Right lobe of liver (tissue), 4 donors: ENCODE results near the gene ATAD3A.

Experiments used
- POLR2A ChIP-seq: fragments of 450-650 bp; IDR thresholded peaks from one replicate; pipeline ENCODE4 v1.6.1; 2017; ENCODE audit warnings: antibody characterized with exemption, mild to moderate bottlenecking
- TF ChIP-seq, protein P1 (sequence below), 4 donors: fragments of 200-600 bp in 3 of 4; fragments of 450-650 bp in 1 of 4; IDR thresholded peaks; one replicate each; pipeline versions ENCODE4 v1.5.1 to v1.8.0; 2016 to 2022; ENCODE audit warnings: antibody characterized with exemption in 4 of 4, mild to moderate bottlenecking in 2 of 4
- donor health status: DM: no; HTN: no; CAD: no.
- donor health status: DM: no; HTN: no; CAD: no.
- donor health status: DM: no; HTN: yes; CAD: no.

DNA sequence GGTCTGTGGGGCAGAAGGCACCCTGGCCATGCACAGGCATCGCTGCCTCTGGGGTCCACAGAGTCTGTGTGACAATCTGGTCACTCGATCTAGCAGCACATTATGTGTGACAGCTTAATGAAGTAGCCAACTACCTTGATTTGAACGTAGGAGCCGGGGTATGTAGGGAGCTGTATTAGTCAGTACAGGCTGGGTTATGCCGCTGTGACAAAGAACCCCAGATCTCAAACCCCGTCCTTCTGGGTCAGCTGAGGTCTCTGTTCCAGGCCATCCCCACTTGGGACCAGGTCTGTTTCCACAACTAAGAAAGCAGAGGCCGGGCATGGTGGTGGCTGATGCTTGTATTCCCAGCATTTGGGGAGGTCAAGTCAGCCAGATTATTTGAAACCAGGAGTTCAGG, 48.6 kb upstream of the ATAD3A start:
- TF ChIP-seq, protein P1, sequence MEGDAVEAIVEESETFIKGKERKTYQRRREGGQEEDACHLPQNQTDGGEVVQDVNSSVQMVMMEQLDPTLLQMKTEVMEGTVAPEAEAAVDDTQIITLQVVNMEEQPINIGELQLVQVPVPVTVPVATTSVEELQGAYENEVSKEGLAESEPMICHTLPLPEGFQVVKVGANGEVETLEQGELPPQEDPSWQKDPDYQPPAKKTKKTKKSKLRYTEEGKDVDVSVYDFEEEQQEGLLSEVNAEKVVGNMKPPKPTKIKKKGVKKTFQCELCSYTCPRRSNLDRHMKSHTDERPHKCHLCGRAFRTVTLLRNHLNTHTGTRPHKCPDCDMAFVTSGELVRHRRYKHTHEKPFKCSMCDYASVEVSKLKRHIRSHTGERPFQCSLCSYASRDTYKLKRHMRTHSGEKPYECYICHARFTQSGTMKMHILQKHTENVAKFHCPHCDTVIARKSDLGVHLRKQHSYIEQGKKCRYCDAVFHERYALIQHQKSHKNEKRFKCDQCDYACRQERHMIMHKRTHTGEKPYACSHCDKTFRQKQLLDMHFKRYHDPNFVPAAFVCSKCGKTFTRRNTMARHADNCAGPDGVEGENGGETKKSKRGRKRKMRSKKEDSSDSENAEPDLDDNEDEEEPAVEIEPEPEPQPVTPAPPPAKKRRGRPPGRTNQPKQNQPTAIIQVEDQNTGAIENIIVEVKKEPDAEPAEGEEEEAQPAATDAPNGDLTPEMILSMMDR (IDR thresholded peaks at IDR 0.05): no peak
- TF ChIP-seq POLR2A: no peak
